Measurements from ENCODE around the gene CPLX1. TPM values are rescaled to one million over a fixed set of nuclear protein-coding genes. Genes with fewer than 3 reads are reported as not detected.
"Not testable (repeated sequence)": the region's sequence is repeated elsewhere in the genome, so short reads cannot be mapped to it uniquely, and the experiment has no call there.

Gene CPLX1
- polyA plus RNA-seq, 3 donors = 1.00 to 1.4 (median 1.3) TPM

DNA sequence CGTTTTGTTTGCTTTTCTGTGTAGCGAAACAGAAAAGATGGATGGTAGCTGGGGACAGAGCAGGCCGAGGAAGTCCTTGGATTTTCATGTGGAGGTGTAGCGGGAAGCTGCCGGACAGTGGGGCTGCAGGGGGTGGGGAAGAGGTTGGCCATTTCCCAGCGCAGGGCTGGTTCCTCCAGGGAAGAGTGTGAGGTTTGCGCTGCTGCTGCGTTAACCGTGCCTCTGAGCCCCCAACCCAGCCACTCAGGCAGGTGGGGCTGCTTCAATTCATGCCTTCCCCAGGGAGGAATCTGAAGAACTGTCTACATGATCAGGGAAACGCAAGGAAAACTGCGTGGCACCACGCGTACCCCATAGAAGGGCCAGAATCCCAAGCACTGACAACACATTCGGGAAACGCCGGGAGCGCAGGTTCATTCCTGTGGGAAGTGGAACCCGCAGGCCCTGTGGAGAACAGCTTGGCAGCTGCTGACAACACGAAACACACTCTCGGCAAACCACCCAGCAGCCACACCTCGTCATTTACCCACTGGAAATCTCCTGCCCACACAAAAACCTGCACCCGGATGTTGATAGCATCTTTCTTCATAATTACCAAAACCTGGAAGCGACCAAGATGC is 62.6 kb downstream of the CPLX1 start:
- no peak for DNase-seq (ENCODE audit: low read depth in 3 of 3, low spot score in 2 of 3)

DNA sequence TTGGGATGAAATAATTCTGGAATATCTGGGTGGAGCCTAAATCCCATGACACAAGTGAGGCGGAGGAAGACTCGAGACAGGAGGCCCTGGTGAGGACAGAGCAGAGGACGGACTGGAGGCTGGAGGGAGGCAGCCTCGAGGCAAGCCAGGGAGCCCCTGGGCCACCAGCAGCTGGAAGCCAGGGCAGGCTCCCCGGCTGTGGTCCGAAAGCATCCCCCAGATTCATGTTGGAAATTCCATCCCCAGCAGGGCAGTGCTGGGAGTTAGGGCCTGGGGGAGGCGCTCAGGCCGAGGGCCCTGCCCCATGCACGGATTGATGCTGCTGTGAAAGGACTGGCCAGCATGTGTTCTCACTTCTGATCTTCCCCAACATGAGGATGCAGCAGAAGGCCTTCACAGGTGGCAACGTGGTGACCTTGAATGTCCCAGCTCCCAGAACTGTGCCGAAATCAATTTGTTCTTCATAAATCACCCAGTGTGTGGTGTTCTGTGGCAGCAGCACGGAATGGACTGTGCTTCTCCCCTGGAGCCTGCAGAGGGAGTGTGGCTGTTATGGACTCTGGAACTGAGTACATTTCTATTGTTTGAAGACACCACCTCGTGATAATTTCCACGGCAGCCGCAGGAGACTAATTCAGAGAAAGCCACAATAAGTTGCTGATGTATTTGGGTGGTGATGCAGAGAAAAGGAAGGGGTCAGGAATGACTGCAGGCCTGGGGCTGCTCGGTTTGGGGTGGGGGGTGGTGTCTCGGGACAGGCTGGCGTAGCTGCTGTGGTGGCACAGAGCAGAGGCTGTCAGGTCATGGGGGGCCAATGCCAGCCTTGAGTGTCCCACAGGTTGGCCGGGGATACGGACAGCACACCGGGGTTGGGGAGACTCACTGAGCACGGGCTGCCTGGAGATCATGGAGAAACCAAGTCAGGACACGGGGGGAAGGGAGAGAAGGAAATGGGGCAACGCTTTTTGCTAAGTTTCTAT is 63.4 kb downstream of the CPLX1 start:
- no peak for DNase-seq (ENCODE audit: low read depth in 3 of 3, low spot score in 2 of 3)

DNA sequence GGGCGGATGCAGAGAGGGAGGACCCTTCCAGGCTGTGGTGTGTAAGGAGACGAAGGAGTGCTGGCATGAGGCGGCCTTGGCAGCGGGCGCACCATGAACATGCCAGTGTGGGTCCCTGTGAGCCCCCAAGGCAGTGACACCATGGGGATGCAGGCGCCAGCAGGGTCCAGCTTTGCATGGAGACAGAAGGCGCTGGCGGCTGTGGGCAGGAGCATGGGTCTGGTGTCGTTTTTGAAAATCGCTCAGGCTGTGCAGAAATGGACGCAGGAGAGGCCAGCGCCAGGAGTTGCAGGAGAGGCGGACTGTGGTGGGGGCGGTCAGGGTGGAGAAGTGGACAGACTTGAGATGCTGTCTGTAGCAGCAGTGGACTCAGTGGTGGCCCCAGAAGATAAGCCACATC is 64.2 kb downstream of the CPLX1 start:
- no peak for DNase-seq (ENCODE audit: low read depth in 3 of 3, low spot score in 2 of 3)

DNA sequence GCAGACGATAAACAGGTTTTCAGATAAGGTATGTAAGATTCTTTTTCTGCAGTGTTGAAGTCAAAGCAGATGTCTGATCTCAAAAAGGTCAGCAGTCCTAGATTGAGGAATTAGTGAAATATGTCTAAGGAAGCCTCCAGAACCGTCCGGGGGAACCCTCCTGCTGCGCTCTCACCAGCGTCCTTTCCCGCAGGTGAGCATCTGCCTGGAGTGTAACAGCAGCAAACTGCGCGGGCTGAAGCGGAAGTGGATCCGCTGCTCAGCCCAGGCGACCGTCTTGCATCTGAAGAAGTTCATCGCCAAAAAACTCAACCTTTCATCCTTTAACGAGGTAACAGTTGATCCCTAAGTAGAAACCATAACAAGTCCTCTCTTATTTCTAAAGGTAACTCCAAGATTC is 64.8 kb downstream of the CPLX1 start:
- DNase-seq (ENCODE audit: low read depth in 3 of 3, low spot score in 2 of 3) = no peak

DNA sequence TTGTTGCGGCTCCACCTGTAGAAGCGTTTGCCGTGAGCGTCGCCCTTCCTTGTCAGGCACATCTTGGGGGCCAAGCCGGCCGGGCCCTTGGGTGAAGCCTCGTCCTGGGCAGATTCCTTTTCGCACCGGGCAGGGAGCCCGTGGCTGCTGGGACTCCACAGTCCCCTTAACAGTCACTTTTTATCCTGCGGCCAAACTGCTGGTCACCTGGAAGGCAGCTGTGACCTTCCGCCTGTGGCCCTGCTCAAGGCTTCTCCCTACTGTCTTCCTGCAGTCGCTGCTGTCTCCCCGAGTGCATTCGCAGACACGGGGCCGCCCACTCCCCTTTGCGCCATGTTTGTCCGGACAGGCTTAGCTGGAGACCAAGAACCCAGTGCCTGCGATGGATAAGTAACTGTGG is 65.3 kb downstream of the CPLX1 start:
- DNase-seq (ENCODE audit: low read depth in 3 of 3, low spot score in 2 of 3) = no peak

DNA sequence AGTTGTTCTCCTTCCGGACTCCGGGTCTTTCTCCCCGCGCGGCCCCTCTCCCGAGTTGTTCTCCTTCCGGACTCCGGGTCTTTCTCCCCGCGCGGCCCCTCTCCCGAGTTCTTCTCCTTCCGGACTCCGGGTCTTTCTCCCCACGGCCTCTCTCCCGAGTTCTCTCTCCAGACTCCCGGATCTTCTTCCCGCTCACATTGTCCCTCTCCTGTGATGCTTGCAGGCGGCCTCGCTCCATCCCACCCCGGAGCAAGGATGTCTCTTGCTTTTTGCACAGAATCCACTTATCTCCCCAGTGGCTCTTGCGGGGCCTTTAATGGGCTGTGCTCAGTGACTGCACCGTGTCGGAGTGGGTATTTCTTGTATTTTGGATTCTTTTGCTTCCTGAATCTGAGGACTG is 66.1 kb downstream of the CPLX1 start:
- DNase-seq (ENCODE audit: low read depth in 3 of 3, low spot score in 2 of 3) = not testable (repeated sequence)

DNA sequence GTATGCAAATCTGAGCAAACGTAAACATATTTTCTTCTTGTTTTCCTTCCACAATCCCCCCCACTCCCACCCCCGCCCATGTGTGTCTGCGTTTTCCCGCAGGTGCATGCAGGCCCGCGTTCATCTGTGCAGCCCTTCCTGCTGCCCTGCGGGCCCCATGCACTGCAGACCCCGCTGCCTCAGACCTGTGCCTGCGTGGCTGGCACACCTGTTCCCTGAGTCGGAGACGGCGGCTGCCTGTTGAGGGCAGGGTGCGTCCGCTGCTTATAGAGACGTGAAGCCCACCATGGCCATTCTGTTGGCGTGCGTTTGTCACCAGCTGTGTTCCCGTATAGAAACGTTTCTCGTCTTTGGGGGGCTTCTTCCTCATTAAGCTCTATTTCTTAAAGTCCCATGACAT is 68.8 kb downstream of the CPLX1 start:
- DNase-seq (ENCODE audit: low read depth in 3 of 3, low spot score in 2 of 3) = no peak

DNA sequence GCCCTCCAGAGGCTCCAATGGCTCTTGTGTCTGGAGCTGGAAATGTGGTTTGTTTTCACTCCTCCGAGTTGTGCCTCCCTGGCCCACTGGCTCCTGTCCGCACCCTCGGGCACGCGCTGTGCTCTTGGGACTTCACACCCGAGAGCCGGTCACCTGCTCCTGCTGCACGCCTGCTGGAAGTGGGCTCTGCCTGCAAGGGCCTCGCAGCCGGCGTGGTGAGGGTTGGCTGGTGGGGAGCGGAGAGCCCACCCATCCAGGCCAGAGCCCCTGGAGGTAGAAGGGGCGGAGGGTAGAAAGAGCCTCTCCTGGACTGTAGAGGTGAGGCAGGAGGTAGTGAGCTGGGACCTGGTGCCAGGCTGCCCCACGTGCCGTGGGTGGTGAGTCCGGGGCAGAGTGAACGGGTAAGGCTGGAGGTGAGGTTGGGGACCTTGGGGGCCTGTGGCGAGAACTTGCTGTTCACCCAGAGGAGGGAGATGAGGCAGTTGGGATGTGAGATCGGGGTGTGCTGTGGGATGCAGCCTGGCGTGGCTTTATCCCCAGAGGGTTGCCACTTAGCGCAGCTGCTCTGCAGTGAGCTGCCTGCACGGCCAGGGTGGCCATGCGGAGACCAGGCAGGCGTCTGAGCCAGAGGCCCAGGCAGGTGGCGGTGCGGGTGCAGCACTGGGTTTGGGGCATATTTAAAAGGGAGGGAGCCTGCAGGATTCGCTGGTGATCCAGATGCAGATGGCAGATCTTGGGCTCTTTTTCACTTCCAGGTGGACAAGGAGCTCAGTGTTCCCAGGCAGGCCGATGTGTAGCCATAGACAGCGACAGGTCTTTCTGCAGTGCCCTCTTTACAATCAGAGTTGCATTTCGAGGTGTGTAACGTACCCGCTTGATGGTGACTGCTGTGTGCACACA is 71.5 kb downstream of the CPLX1 start:
- no peak for DNase-seq (ENCODE audit: low read depth in 3 of 3, low spot score in 2 of 3)

DNA sequence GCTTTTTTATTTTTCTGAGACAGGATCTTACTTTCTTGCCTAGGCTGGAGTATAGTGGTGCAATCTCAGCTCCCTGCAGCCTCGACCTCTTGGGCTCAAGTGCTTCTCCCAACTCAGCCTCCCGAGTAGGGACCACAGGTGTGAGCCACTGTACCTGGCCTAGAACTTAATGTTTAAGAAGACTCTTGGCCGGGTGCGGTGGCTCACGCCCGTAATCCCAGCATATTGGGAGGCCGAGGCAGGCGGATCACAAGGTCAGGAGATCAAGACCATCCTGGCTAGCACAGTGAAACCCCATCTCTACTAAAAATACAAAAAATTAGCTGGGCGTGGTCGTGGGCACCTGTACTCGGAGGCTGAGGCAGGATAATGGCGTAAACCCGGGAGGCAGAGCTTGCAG is 72.7 kb downstream of the CPLX1 start:
- not testable (repeated sequence) for DNase-seq (ENCODE audit: low read depth in 3 of 3, low spot score in 2 of 3)

DNA sequence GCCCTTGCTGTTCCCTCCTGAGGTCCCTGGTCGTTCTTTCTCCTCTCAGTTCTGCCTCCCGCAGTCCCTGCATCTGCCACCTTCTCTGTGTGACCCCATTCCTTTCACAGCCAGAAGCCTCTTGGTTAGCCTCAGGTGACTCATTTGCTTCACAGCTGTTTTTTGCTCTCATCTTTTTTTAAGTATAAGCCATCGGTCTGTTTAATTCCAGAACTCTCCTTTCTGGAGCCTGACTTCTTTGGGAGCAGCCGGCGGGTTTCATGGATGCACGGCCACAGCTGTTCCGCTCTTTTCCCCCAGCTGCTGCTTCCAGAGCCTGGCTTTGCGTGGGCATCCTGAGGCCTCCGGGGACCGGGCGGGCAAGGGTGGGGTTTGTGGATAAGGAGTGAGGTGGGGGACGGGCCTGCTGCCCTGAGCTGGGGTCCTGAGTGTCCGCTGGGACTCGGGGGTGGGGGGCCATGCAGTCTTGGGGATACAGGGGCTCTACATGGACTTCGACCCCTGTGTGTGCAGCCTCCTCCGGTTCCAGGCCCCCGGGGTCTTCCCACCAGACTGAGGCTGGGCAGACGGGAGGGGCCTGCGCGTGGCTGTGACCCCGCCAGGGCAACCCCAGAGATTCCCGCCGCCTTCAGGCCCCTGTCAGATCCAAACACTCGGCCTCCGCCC is 73.6 kb downstream of the CPLX1 start:
- DNase-seq (ENCODE audit: low read depth in 3 of 3, low spot score in 2 of 3) = no peak

DNA sequence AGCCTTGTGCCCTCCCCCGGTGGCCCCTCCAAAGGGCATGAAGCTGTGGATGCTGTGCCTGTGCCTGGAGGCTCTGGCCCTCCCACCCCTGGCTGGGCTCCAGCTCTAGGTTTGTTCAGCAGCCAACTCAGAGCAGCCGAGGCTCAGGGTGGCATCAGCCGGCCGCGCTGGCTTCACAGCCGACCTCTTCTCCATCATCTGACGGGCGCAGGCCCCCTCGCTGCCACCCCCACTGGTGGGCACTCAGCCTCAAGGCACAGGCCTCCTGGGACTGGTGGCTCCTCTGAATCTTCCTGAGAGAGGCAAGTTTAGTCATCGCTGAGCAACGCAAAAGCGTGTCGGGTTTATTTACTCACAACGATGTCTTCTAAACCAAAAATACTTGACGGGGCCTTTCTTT is 74.3 kb downstream of the CPLX1 start:
- DNase-seq (ENCODE audit: low read depth in 3 of 3, low spot score in 2 of 3) = no peak

DNA sequence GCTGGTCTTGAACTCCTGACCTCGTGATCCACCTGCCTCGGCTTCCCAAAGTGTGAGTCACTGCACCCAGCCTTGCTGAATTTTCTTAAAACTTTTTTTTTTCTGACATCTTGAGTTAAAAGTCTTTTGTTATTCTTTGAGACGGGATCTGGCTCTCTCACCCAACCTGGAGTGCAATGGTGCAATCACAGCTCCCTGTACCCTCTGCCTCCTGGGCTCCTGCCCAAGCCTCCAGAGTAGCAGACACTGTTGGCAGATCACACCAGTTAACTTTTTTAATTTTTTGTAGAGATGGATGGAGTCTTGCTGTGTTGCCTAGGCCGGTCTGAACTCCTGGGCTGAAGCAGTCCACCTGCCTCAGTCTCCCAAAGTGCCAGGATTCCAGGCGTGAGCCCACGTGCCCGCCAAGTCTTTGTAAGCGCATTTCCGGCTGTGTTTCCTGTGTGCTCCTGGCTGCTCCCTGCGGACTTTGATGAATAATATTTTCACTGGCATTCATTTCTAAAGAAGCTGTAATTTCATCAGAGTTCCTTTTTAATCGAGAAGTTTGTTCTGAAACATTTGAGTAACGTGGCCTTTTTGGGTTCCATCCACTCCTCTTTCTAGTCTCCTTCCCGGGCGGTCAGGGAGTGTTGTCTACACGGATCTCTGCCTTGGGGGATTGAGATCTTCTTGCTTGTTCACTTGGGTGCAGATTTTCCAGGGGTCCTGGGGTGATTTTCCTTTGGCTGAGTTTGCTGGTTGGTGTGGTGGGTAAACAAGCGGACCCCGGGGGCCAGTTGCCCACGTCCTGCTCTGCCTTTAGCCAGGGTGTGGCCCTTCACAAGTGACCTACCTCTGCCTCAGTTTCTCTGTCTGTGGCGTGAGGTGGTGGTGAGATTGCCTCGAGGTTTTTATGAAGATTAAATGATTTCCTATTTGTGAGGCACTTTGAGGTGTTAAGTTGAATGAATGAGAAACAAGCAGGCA is 75.9 kb downstream of the CPLX1 start:
- no peak for DNase-seq (ENCODE audit: low read depth in 3 of 3, low spot score in 2 of 3)

DNA sequence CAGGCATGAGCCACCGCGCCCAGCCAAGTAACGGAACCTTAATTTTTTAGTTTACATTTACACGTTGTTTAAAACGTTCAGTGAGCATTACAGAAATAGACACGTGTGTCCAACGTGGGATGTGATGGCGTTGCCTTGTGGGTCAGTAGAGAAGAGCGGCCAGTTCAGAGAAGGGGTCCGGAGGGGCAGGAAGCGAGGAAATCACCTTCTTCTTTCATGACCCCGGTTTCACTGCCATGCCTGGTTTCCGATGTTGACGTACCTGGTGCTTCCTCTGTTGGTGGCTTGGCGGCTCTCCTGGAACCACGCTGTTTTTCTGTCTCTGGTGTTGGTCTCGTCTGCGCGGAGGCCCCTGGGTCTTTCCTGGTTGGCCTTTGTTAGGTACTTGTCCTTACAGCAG is 77.5 kb downstream of the CPLX1 start:
- no peak for DNase-seq (ENCODE audit: low read depth in 3 of 3, low spot score in 2 of 3)

DNA sequence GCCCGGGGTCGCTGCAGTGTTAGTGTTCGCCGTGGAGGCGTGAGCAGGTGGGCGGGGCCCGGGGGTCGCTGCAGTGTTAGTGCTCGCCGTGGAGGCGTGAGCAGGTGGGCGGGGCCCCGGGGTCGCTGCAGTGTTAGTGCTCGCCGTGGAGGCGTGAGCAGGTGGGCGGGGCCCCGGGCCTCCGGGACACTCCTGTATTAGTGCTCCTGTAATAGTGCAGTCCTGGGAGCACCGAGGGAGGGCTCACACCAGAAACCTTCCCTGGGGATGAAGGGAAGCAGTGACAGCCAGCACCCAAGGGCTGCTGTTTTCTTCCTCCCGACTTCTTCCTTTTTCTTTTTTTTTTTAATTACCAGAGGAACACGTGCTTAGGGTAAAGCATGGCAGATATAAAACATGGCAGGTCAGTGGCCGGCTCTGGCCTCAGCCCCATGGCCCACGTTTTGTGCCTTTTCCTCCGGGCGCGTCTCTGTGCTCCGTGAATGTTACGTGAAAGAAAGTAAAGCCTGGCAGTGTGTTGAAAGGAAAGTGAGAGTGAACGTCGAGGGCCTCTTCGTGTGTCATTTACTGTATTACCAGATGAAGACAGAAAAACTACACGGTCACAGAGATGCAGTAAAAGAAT is 78.3 kb downstream of the CPLX1 start:
- no peak for DNase-seq (ENCODE audit: low read depth in 3 of 3, low spot score in 2 of 3)

DNA sequence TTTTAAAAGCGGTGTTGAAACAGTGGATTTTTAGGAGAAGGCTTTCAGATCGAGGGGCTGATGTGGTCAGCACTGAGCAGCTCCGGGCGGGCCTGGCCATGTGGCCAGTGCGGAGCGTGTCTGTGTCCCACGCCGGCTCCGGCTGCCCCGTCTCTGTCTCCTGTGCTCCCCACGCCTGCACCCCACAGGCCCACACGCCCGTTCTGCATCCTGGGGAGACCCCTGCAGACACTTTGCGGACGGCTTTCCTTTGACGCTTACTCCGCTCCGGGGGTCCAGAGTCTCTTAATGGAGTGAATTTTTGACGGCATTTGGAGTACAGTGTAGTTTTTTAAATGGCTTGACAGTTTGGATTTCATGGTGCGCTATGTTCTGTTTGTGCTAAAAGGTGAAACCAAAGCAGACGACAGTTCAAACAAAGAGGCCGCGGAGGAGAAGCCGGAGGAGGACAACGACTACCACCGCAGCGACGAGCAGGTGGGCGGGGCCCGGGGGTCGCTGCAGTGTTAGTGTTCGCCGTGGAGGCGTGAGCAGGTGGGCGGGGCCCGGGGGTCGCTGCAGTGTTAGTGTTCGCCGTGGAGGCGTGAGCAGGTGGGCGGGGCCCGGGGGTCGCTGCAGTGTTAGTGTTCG is 81.6 kb downstream of the CPLX1 start:
- no peak for DNase-seq (ENCODE audit: low read depth in 3 of 3, low spot score in 2 of 3)

DNA sequence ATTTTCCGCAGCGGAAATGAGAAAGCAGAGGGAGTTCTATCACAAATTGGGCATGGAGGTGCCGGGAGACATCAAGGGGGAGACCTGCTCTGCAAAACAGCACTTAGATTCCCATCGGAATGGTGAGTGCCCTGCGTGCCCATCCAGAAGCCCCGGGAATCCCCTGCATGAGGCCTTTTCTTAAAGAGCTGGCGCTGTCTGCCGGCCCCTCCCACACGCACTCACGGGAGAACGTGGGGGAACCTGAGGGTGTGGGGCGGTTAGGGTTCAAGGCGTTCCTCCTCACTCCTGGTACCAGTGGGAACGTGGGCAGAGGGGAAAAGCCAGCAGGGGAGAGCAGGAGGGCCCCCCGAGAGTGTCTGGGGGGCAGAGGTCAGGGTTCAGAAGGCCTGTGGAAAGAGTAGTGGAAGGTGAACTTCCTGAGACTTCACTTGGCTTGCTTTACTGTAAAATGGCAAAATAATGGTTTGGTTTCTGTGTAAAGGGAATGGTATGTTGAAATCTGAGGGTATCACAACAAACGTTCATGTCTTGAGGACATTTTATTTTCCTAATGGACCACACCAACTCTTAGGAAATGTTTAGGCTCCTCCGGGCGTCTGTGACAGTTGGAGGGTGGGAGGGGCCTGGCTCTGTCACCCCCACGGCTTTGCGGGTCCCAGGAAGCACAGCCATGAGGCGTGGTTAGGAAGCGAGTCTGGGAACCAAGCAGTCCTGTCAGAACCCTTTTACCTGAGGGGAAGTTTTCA is 82.3 kb downstream of the CPLX1 start:
- DNase-seq (ENCODE audit: low read depth in 3 of 3, low spot score in 2 of 3) = no peak

DNA sequence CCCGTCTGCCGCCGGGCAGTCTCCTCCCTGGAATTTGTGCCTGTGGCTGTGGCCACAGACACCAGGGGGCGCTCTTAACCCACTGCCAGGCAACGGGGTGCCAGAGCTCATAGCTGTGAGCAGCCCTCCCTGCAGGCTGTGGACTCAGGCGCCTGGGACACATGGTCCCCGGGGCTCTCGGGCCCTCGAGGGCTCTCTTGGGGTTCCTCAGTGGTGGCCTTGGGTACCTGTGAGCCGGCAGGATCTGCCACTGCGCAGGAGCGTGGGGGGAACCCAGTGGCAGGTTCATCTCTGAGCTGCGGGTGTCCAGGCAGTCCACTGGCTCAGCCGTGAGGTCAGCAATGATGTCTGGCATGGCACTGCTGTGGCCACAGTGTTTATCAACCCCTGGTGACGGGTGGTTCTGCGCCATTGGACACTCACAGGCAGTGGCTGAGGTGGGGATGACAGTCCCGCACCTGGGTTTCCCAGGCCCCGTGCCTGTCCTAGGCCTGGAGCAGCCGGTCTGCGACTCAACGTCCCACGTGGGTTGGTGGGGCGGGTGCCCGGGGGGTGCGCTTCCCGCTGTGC is 83.1 kb downstream of the CPLX1 start:
- DNase-seq (ENCODE audit: low read depth in 3 of 3, low spot score in 2 of 3) = peak in 1 of 3 donors; percentile 21

Measured in right renal cortex interstitium (tissue), 3 donors.